Adrenal gland (tissue), 19 donors: Measurements from ENCODE around the gene CDH24. TPM values are rescaled to one million over a fixed set of nuclear protein-coding genes. Genes with fewer than 3 reads are reported as not detected.

Experiments
- DNase-seq, 7 donors: peaks; one replicate each; pipeline ENCODE4 v3.0.0-alpha.2; 2019 to 2020
- H3K27ac ChIP-seq, 5 donors: fragments of 200-600 bp; sonication (generic) in 4 of 5; 1 replicate in 3 of 5; 2 replicates in 2 of 5; pipeline versions ENCODE4 v1.5.1 to v1.8.0; 2016 to 2020; ENCODE audit warnings: mild to moderate bottlenecking in 1 of 5
- H3K27me3 ChIP-seq: fragments of 200-600 bp; 2 replicates; pipeline ENCODE4 v1.8.0; 2021
- H3K36me3 ChIP-seq, 2 donors: fragments of 200-600 bp; replicated peaks in 1 of 2; 1 replicate in 1 of 2; 2 replicates in 1 of 2; pipeline versions ENCODE4 v1.5.1 to v1.8.0; 2018 to 2022
- H3K4me1 ChIP-seq, 2 donors: fragments of 200-600 bp; replicated peaks in 1 of 2; 1 replicate in 1 of 2; 2 replicates in 1 of 2; pipeline versions ENCODE4 v1.5.1 to v1.8.0; 2018 to 2021
- H3K4me3 ChIP-seq, 4 donors: fragments of 200-600 bp; sonication (generic) in 3 of 4; one replicate each; pipeline ENCODE4 v1.5.1; 2016 to 2018
- H3K9me3 ChIP-seq, 3 donors: fragments of 200-600 bp; sonication (generic) in 1 of 3; replicated peaks in 1 of 3; 1 replicate in 2 of 3; 2 replicates in 1 of 3; pipeline versions ENCODE4 v1.5.1 to v1.8.0; 2016 to 2021
- POLR2A ChIP-seq, 2 donors: fragments of 450-650 bp; IDR thresholded peaks; one replicate each; pipeline ENCODE4 v1.6.1; 2017; ENCODE audit warnings: antibody characterized with exemption in 2 of 2, mild to moderate bottlenecking in 2 of 2, moderate library complexity in 1 of 2
- WGBS, 4 donors: extraction: QIAGEN DNeasy Blood & Tissue Kit in 2 of 4; methylation state at CpG; one replicate each; pipeline versions ENCODE4 v1.1.5 to v1.1.7; 2013 to 2017; 5-methylcytosine and 5-hydroxymethylcytosine counted together
- intact Hi-C, 2 donors: fragments of 100-400 bp; cut with DNase I; formaldehyde crosslinking; loops; one replicate each; pipeline versions ENCODE4 v1.14.1 to v1.15.0; 2022 to 2023
- long read RNA-seq, 10 donors: library from polyadenylated mRNA in 3 of 10; unstranded in 2 of 10; stranded (forward) in 1 of 10; transcript quantifications; one replicate each; pipeline ENCODE4 v2.0.0 and lab custom pipeline, GENCODE V29; 2021 to 2026
- polyA plus RNA-seq, 3 donors: library from polyadenylated mRNA; stranded (reverse); fragments of 200-250 nt in 2 of 3; fragments of 350-450 nt in 1 of 3; fragmentation: Illumina TruSeq in 1 of 3; extraction: RNeasy Lipid Tissue Mini Kit (QIAGEN cat#74804) in 1 of 3; gene quantifications; one replicate each; pipeline ENCODE4 v1.2.3, GENCODE V29; 2013 to 2014
- total RNA-seq, 9 donors: library from RNA; depleted of rRNA in 4 of 9; stranded (reverse); fragments of >200 nt in 4 of 9; fragments of 120-200 nt in 1 of 9; fragmentation: NEBNext Ultra II Directional in 1 of 9; extraction: Animal tissue kit (Norgen Biotek cat#: 25700) in 1 of 9; gene quantifications; one replicate each; pipeline versions ENCODE4 v1.1.0 to v1.2.4, GENCODE V29; 2013 to 2023
- TF ChIP-seq, protein P1 (sequence below), 6 experiments: fragments of 450-650 bp in 4 of 6; fragments of 200-600 bp in 2 of 6; sonication (generic) in 1 of 6; IDR thresholded peaks; 1 replicate in 5 of 6; 2 replicates in 1 of 6; pipeline versions ENCODE4 v1.5.1 to v1.8.0; 2016 to 2021; ENCODE audit warnings: antibody characterized with exemption in 6 of 6, mild to moderate bottlenecking in 2 of 6, moderate library complexity in 1 of 6
- donor health status: healthy with polysubstance abuse.
- donor health status: Bipolar disorder and iron deficiency.
- donor health status: DM: yes; HTN: yes; CAD: no.
- donor health status: DM: no; HTN: no; CAD: no.
- donor health status: DM: no; HTN: no; CAD: no.
- donor health status: DM: yes; HTN: yes; CAD: no.

Gene CDH24, protein sequence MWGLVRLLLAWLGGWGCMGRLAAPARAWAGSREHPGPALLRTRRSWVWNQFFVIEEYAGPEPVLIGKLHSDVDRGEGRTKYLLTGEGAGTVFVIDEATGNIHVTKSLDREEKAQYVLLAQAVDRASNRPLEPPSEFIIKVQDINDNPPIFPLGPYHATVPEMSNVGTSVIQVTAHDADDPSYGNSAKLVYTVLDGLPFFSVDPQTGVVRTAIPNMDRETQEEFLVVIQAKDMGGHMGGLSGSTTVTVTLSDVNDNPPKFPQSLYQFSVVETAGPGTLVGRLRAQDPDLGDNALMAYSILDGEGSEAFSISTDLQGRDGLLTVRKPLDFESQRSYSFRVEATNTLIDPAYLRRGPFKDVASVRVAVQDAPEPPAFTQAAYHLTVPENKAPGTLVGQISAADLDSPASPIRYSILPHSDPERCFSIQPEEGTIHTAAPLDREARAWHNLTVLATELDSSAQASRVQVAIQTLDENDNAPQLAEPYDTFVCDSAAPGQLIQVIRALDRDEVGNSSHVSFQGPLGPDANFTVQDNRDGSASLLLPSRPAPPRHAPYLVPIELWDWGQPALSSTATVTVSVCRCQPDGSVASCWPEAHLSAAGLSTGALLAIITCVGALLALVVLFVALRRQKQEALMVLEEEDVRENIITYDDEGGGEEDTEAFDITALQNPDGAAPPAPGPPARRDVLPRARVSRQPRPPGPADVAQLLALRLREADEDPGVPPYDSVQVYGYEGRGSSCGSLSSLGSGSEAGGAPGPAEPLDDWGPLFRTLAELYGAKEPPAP
- total RNA-seq (1 to 10 TPM; 1.9 to 5.7 (median 3.4) TPM), polyA plus RNA-seq (10 to 100 TPM in 2 of 3 donors, 1 to 10 TPM in 1; 1.5 to 29.3 (median 15.3) TPM)
- long read RNA-seq, donor 1: 0 reads
- long read RNA-seq, donor 2, partial matches to known transcripts: 0 of 1 reads
- long read RNA-seq, donor 2, other reads (novel, unspliced or antisense): 0 of 1 reads
- long read RNA-seq, donor 3: 0 reads
- long read RNA-seq, donor 4, partial matches to known transcripts: 1 of 1 reads
- long read RNA-seq, donor 4, other reads (novel, unspliced or antisense): 0 of 1 reads
- long read RNA-seq, donor 5, partial matches to known transcripts: 3 of 6 reads
- long read RNA-seq, donor 5, other reads (novel, unspliced or antisense): 1 of 6 reads
- long read RNA-seq, donor 6: 0 reads
- long read RNA-seq, donor 7: 0 reads
- long read RNA-seq, donor 8: 0 reads
- long read RNA-seq, donor 9: 0 reads
- long read RNA-seq, donor 10: 0 reads

DNA sequence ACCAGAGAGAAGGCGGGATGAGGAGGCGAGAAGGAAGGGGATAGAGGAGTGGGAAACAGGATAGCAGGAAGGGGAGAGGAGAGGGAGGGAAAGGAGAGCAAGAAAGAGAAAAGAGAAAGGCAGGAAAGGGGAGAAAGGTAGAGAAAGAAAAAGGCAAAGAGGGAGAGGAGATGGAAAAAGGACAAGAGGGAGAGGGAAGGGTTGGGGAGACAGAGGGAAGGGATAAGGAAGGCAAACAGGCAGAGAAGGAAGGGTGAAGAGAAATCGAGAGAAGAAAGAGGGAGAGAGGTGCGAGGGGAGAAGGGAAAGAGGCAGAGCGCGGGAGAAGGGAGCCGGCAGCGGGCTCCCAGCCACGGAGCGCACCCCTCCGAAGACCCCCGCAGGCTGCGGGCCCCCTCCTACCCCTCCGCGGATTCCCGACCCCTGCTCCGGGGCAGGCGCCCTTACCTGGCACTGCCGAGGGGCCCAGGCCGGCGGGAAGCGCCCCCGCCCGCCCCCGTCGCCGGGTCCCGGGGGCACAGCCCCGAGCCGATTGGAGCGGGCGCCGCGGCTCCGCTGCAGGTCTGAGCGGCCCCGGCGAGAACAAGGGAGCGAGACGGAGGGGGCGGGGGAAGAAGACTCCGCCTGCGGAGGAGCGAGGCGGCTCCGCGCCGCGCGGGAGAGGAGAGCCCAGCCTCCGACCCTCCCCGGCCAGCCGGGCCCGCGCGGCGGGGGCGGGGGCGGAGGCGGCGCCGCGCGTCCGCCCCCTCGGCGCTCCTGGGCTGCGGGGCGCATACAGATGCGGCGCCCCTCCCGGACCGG lies at the start of gene CDH24:
CDH24 (minus strand) TSS at position 565 of the 801 bp plus-strand sequence. CDS start 1,787 bp downstream, outside the sequence.
- WGBS, 4 donors: 2 to 8% (median 3%) methylated on average over 18 to 71 of the region's 73 CpGs
- Histone ChIP-seq H3K27ac (peak within 1 kb of the TSS in 3 of 5 donors; percentile 57 to 77 (median 73)), H3K27me3 (no peaks in the 10 kb centered on the region), H3K4me1 (peaks cover 12 to 20% of the 10 kb centered on the region in 2 donors), H3K36me3 (peaks cover 0 to 36% of the 10 kb centered on the region in 2 donors), H3K4me3 (peak within 1 kb of the TSS in 2 of 4 donors; percentile 54 to 90), H3K9me3 (no peaks in the 10 kb centered on the region)
- DNase-seq: peak; percentile 60 to 80 (median 77)
- TF ChIP-seq POLR2A (IDR thresholded peaks at IDR 0.05): peak in 1 of 2 donors; percentile 49
- TF ChIP-seq, protein P1, sequence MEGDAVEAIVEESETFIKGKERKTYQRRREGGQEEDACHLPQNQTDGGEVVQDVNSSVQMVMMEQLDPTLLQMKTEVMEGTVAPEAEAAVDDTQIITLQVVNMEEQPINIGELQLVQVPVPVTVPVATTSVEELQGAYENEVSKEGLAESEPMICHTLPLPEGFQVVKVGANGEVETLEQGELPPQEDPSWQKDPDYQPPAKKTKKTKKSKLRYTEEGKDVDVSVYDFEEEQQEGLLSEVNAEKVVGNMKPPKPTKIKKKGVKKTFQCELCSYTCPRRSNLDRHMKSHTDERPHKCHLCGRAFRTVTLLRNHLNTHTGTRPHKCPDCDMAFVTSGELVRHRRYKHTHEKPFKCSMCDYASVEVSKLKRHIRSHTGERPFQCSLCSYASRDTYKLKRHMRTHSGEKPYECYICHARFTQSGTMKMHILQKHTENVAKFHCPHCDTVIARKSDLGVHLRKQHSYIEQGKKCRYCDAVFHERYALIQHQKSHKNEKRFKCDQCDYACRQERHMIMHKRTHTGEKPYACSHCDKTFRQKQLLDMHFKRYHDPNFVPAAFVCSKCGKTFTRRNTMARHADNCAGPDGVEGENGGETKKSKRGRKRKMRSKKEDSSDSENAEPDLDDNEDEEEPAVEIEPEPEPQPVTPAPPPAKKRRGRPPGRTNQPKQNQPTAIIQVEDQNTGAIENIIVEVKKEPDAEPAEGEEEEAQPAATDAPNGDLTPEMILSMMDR (IDR thresholded peaks at IDR 0.05): peak in 1 of 6 experiments; percentile 1
- intact Hi-C loops: loop anchor here (5.0 kb wide), 1 partner anchor 70 kb away; no protein-coding TSS in a partner anchor

DNA sequence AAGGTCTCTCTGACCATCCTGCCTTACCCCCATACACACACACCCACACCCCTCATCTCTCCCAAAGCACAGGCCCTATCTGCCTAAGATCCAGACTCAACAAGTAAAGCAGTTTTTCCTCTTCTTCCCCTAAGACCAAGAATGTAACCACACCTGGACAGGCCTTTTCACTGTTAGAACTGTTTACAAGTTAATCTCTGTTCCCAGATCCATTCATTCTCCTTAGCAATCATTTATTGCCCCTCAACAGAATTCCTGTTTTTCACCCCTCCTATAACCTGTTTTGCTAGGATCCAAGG lies 49.4 kb upstream of the CDH24 start:
- no peaks in the 10 kb centered on the region for H3K36me3 ChIP-seq
- no peaks in the 10 kb centered on the region for H3K4me1 ChIP-seq
- DNase-seq: no peak
- H3K27me3 ChIP-seq: no peaks in the 10 kb centered on the region
- no peaks in the 10 kb centered on the region for H3K9me3 ChIP-seq
- TF ChIP-seq POLR2A (IDR thresholded peaks at IDR 0.05): no peak
- TF ChIP-seq, protein P1 (IDR thresholded peaks at IDR 0.05): no peak
- no peak overlapping the region for H3K4me3 ChIP-seq
- intact Hi-C loops: no loop called here
- H3K27ac ChIP-seq: no peak overlapping the region

DNA sequence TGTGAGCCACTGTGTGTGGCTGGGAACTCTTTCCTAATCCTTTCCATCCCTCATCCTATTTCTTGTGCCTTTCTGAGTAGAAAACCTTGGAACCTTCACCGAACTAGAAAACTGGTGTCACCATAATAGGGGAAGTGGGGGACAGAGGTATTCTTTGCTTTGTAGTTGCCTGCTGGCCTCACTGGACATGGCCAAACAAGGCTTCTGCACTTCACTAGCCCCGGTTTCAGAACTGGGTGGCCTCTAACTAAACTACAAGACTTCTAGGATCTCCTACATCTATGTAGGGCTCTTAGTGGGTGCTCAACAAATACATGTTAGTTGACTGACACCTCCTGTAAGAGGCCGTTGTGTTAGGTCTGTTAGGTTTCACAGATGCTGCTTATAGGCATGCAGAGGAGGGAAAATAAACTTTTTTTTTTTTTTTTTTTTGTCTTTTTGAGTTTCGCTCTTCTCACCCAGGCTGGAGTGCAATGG lies 48.1 kb upstream of the CDH24 start:
- H3K4me1 ChIP-seq: no peaks in the 10 kb centered on the region
- no peak for TF ChIP-seq POLR2A (IDR thresholded peaks at IDR 0.05)
- TF ChIP-seq, protein P1 (IDR thresholded peaks at IDR 0.05): no peak
- 86 to 92% (median 90%) methylated on average over 4 of the region's 4 CpGs for WGBS, 4 donors
- H3K36me3 ChIP-seq: no peaks in the 10 kb centered on the region
- no peak for DNase-seq
- intact Hi-C loops: no loop called here
- H3K4me3 ChIP-seq: no peak overlapping the region
- no peaks in the 10 kb centered on the region for H3K27me3 ChIP-seq
- H3K9me3 ChIP-seq: no peaks in the 10 kb centered on the region
- no peak overlapping the region for H3K27ac ChIP-seq
